ENCODE data around the gene PRRX1. TPM values are rescaled to one million over a fixed set of nuclear protein-coding genes. Genes with fewer than 3 reads are reported as not detected.

PRRX1 gene
- total and polyA plus RNA-seq, 12 donors = 6.8 to 23.4 (median 13.6) TPM

GRCh38 chr1:170755795-170756194, 91.9 kb downstream of the PRRX1 start:
- 64 to 76% (median 67%) methylated on average over 3 of the region's 3 CpGs for WGBS, 4 donors
- intact Hi-C loops (cut with DNase I) = no loop called here
- TF ChIP-seq POLR2A (IDR thresholded peaks at IDR 0.05) (no peak), CTCF (IDR thresholded peaks at IDR 0.05) (no peak)
- DNase-seq = no peak
- Histone ChIP-seq H3K9me3 (replicated peaks in 1 of 3) (no peaks in the 10 kb centered on the region), H3K27ac (no peak overlapping the region), H3K36me3 (replicated peaks in 1 of 2) (no peaks in the 10 kb centered on the region), H3K4me3 (no peak overlapping the region), H3K4me1 (replicated peaks in 1 of 2) (no peaks in the 10 kb centered on the region), H3K27me3 (no peaks in the 10 kb centered on the region)

- intact Hi-C loops (cut with DNase I) = no loop called here
- DNase-seq = no peak
- no peak for TF ChIP-seq POLR2A (IDR thresholded peaks at IDR 0.05)
- TF ChIP-seq CTCF (IDR thresholded peaks at IDR 0.05) = no peak
- H3K4me3 ChIP-seq = no peak overlapping the region
- no peaks in the 10 kb centered on the region for H3K4me1 ChIP-seq (replicated peaks in 1 of 2)
- no peak overlapping the region for H3K27ac ChIP-seq
- H3K9me3 ChIP-seq (replicated peaks in 1 of 3) = no peaks in the 10 kb centered on the region
- WGBS, 4 donors = 69 to 93% (median 80%) methylated on average over 2 of the region's 2 CpGs
- no peaks in the 10 kb centered on the region for H3K36me3 ChIP-seq (replicated peaks in 1 of 2)
- H3K27me3 ChIP-seq = no peaks in the 10 kb centered on the region
Measured at GRCh38 chr1:170758992-170759391, 95.1 kb downstream of the PRRX1 start.

GRCh38 chr1:170765279-170765678, 101.3 kb downstream of the PRRX1 start:
- no peak for DNase-seq
- Histone ChIP-seq H3K4me1 (replicated peaks in 1 of 2) (no peaks in the 10 kb centered on the region), H3K4me3 (no peak overlapping the region), H3K36me3 (replicated peaks in 1 of 2) (no peaks in the 10 kb centered on the region), H3K27ac (no peak overlapping the region), H3K27me3 (no peaks in the 10 kb centered on the region), H3K9me3 (replicated peaks in 1 of 3) (no peaks in the 10 kb centered on the region)
- TF ChIP-seq CTCF (IDR thresholded peaks at IDR 0.05) = no peak
- TF ChIP-seq POLR2A (IDR thresholded peaks at IDR 0.05) = no peak
- WGBS, 4 donors = 62 to 81% (median 75%) methylated on average over 1 of the region's 1 CpG
- intact Hi-C loops (cut with DNase I) = no loop called here

GRCh38 chr1:170765712-170766330, 101.9 kb downstream of the PRRX1 start:
- H3K4me3 ChIP-seq = no peak overlapping the region
- no peak overlapping the region for H3K27ac ChIP-seq
- DNase-seq = no peak
- intact Hi-C loops (cut with DNase I) = no loop called here
- WGBS, 4 donors = 64 to 72% (median 66%) methylated on average over 10 of the region's 10 CpGs
- H3K9me3 ChIP-seq (replicated peaks in 1 of 3) = no peaks in the 10 kb centered on the region
- H3K4me1 ChIP-seq (replicated peaks in 1 of 2) = no peaks in the 10 kb centered on the region
- no peaks in the 10 kb centered on the region for H3K36me3 ChIP-seq (replicated peaks in 1 of 2)
- TF ChIP-seq CTCF (IDR thresholded peaks at IDR 0.05) (peak; percentile 33 to 65 (median 56)), POLR2A (IDR thresholded peaks at IDR 0.05) (no peak)
- no peaks in the 10 kb centered on the region for H3K27me3 ChIP-seq

All from adrenal gland (tissue), 12 donors.